GM21619 (cell line): Measurements from ENCODE around the gene OGT.
"Not testable (repeated sequence)": the region's sequence is repeated elsewhere in the genome, so short reads cannot be mapped to it uniquely, and the experiment has no call there.

Experiments used
- ATAC-seq: cut with Tn5 transposase; IDR thresholded peaks from one replicate; pipeline ENCODE4 v1.9.1; 2021; ENCODE audit not compliant: unreplicated experiment

OGT gene

DNA sequence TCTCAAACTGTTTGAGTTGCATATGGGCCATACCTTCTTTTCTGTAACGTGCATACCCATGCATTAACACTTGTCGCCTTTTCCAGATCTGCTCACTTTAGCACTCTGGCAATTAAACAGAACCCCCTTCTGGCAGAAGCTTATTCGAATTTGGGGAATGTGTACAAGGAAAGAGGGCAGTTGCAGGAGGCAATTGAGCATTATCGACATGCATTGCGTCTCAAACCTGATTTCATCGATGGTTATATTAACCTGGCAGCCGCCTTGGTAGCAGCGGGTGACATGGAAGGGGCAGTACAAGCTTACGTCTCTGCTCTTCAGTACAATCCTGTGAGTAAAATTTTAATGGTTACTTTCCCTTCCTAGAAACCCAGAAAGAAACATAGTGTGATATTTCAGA lies 4.8 kb downstream of the OGT start:
- ATAC-seq, result no peak

DNA sequence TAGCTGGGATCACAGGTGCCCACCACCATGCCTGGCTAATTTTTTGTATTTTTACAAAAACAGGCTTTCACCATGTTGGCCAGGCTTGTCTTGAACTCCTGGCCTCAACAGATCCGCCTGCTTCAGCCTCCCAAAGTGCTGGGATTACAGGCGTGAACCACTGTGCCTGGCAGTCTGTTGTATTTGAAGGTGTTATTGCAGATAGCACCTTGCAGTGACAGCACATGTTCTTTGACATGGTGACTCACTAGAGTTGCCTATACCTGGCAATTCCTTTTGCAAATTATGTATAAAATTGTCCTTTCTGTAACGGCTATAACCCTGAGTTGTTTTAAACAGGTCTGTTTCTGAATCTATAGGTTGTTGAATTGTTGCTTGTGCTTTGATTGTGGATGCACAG lies 7.9 kb downstream of the OGT start:
- no peak for ATAC-seq

DNA sequence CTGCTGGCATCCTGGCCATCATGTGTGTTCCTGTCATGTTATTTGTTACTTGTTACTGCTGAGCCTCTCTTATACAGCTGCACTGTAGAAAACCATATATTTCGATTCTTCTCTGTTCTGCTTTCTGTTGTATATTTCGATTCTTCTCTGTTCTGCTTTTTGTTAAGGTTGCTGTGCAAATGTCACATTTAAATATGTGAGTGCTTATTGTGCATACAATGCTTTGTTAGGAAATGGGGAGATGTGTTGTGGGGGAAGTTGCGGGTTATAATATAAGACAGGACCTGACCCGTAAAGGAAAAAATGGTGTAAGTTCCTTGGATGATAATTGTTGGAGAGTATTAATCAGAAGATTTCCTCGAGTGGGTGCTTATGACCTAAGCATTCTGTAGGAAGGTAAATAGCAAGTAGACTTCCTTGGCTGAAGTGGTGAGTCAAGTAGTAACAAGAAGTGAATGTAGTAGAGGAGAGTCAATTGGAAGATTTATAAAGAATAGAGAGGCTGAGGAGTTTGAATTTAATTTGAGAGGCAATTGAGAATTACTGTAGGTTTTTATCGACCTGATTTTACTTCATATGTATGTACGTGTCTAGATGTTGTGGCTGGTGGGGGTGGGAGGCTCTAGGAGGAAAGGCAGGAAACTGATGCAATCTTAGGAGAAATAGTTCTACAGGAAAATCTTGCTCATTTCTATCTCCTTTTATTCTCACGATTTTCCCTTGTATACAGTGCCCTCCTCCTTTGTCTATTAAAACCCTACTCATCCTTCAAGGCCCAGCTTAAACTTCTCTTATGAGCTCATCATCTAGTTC lies 8.5 kb downstream of the OGT start:
- ATAC-seq, result no peak

DNA sequence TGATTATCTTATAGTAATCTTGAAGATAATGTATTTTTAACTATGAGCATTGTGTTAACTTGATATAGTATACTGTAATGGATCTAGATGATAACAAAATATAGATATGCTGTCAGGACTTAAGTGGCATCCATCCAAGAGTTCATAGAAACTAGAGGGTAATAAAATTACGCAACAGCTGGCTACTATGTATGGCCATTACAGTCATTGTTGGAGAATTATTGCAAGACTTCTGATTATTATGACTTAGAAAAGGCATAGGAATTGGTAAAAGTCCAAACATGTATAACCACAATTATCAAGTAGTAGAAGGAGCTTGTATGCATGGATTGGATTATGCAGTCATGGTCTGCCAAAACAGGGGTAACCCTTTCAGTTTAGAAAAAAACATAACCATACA lies 9.5 kb downstream of the OGT start:
- ATAC-seq, result no peak

DNA sequence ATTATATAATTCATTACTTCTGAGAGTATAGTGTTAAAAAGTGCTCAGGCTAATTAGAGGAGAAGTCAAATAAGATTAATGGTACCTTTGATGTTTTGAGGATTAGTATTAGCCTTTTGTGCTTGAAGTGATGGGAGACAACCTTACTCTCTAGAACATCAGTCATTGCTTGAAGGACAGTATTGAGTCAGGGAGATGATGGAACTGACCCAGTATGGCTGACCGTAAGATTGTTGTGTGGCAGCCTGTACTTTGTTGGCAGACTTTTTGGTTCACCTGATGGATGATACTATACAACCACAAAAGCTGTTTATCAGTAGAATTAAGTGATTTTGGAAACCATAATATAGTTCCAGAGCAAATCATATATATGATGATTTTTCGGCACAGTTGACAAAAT lies 9.9 kb downstream of the OGT start:
- ATAC-seq, result no peak

DNA sequence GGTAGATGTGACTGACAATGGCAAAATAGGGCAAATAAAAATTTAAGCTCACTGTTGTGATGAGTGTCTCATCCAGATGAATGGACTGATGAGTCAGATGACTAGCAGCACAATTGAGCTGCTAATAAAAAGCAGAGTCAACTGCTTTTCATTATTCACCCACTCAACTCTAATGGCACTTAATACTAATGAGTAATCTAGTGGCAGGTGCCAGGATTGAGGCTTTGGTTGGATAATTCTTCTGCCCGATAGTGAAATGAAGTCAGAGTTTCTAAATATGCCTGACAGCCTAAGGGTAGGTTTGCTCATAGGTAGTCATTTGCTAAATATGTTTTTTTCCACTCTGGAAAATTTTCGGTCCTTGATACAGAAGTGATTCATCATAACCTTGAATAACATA lies 10.4 kb downstream of the OGT start:
- ATAC-seq, result no peak

DNA sequence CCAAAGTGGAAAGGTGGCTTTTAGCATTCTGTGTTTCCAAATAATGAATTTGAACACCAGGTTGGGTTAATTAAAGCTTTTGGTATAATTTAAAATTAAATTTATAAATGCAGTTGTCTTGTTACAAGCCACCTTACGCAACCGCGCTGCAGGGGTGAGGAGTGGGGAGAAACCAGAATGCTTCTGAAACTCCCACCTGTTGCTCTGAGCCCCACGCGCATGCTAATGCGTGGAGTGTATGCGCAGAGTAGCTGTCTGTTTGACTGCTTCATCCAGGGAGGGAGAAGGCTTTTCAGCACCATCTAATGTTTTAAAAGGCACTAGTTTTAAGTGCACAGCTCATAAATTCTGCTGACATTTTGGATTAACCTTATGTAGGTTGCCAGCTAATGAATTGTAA lies 12.5 kb downstream of the OGT start:
- ATAC-seq, result no peak

DNA sequence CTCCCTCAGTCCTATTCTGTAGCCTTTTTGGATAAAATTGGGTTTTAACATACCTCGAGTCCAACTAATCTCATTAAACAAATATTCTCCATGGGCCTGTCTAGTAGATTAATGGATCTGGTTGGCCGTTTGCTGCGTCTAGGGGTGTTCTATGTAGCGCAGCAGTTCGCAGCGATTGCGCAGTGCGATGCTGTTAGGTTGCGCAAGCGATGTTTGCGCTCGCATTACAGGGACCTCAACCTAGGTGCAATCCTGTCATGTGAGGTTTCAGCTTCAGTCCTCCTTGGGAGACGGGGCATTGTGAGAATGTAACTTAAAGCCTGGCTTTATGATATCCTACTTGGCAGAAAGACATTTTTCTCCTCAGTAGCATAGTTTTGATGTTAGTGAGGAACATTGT lies 14.0 kb downstream of the OGT start:
- ATAC-seq, result no peak

DNA sequence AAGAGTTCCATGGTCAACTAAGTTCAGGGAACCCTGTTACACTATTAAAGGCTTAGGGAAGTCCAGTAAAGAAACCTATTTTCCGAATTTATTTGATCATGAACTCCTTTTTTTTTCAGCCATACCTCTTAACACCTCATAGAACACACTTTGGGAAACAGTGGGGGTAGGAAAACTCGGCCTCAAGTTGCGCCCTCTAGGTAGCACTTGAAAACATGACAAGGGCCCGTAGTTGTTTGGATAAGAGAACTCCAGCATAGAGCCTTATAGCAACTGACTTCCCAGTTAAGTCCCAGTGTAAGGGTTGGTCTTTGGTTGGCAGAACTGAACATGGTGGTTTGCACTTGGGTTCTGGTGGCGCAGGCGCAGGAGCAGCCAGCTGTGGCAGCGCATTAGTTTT lies 14.4 kb downstream of the OGT start:
- ATAC-seq, result no peak

DNA sequence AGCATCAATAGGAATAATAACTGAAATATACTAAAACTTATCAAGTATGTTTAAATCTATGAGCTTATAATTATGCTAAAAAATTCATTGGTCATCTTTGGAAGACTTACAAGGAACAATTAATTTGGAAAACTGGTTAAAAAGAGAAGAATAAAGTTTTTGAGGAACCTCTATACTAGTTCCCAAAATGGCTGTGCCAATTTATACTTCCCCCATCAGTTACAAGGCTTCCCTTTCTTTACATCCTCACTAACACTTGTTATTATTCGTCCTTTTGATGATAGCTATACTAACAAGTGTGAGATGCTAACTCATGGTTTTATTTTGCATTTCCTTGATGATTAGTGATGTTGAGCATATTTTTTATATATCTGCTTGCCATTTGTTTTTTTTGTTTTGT lies 17.1 kb downstream of the OGT start:
- no peak for ATAC-seq

DNA sequence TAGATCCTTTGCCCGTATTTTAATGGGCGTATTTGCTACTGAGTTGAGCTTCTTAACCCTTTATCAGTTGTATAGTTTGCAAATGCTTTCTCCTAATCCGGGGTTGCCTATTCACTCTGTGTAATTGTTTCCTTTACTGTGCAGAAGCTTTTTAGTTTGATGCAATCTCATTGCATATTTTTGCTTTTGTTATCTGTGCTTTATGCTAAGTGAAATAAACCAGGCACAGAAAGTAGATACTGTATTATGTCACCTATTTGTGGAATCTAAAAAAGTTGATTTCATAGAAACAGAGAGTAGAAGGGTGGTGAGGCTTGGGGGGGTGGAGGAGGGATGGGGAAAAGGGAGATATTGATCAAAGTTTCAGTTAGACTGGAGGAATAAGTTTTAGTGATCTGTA lies 17.7 kb downstream of the OGT start:
- ATAC-seq, result no peak

DNA sequence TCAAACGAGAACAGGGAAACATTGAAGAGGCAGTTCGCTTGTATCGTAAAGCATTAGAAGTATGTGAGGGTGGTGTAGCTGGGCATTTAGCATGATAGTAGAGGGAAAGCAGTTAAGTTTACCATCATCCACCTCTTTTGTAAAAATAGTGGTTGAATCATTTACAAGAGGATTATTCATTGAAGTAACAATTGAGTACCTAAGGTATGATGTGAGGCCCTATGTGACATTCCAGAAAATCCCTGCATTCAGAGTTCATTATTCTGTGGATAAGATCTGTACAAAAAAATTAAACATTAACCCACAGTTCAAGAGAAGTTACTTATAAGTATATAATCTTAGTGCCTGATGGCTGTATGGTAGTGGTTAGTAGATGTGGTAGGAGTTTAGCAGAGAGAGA lies 23.1 kb downstream of the OGT start:
- ATAC-seq, result no peak

DNA sequence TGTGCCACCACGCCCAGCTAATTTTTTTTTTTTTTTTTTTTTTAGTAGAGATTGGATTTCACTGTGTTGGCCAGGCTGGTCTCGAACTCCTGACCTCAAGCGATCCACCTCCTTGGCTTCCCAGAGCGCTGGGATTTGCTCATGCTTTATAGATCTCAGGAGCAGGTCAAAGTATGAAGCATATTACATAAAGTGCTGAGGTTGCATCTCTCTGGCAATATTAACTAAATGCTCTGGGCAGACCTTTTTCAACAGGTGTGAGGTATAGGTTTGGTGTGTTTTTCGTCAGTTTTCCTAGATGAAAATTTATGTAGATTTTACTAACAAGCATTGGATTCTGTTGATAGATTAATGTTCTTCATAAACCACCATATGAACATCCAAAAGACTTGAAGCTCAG lies 26.0 kb downstream of the OGT start:
- ATAC-seq, result no peak

DNA sequence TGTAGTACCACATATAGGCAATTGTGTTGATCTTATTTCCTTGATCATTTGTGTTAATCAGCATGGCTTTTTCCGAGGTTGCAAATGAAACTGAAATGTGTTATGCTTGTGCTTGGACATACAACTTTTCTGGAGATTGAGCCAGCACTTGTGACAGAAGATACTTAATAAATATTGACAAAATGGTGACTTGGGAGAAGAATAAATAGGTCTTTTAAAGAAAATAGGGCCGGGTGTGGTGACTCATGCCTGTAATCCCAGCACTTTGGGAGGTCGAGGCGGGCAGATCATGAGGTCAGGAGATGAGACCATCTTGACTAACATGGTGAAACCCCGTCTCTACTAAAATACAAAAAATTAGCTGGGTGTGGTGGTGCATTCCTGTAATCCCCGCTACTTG lies 26.9 kb downstream of the OGT start:
- ATAC-seq, result not testable (repeated sequence)

DNA sequence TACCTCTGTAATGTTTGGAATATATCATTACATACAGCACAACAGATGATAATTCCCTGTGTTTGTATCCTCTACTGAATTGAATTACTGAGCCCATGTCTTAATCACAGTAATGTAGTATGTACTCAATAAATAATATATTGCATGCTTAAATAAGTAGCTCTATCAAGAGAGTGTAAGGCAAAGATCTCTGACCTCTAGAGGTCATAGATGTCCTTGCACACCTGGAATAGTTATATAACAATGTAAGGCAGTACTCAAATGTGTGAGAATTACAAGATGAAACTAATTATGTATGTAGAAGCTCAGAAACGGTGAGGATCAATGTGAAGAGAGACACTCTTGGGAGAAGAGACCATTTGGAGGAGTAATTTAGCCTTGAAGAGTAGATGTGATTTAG lies 31.0 kb downstream of the OGT start:
- ATAC-seq, result no peak

DNA sequence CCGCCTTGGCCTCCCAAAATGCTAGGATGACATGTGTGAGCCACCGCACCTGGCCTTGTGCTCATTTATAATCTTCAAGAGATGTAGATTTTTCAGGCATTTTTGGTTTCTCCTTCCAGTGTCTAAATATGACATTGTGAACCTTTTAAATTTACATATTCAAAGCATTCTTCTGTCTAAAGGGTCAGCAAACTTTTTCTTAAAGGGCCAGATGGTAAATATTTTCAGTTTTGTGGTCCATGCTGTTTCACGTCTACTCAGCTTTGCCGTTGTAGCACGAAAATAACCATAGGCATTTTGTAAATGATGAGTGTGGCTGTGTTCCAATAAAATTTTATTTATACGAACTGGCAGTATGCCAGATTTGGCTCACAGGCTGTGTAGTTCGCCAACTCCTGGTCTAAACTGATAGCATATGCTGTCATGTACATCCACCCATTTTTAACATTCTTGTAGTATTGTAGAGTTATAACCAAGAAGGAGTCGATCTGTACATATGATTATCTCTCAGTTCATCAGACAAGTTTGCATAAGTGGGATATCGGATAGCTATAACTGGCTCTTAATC lies 32.7 kb downstream of the OGT start:
- no peak for ATAC-seq

DNA sequence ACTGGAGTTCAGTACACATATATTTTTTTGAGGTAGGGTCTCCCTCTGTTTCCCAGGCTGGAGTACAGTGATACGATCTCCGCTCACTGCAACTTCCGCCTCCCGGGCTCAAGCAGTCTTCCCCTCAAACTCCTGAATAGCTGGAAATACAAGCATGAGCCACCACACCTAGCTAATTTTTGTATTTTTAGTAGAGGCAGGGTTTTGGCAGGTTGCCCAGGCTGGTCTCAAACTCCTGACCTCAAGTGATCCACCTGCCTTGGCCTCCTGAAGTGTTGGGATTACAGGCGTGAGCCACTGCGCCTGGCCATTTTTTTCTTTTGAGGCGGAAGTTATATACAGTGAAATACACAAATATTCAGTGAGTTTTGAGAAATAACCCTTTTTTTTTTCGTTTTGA lies 38.5 kb downstream of the OGT start:
- ATAC-seq, result not testable (repeated sequence)

DNA sequence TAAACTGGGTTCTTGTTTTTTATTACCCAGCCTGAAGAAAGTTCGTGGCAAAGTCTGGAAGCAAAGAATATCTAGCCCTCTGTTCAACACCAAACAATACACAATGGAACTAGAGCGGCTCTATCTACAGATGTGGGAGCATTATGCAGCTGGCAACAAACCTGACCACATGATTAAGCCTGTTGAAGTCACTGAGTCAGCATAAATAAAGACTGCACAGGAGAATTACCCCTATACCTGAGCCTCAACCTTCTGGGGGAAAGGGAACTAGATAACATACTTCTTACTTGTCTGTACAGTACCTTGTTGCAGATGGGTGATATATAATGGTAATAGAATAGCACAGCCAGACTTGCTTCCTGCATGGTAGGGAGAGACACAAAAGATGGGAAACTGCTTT lies 40.7 kb downstream of the OGT start:
- no peak for ATAC-seq

DNA sequence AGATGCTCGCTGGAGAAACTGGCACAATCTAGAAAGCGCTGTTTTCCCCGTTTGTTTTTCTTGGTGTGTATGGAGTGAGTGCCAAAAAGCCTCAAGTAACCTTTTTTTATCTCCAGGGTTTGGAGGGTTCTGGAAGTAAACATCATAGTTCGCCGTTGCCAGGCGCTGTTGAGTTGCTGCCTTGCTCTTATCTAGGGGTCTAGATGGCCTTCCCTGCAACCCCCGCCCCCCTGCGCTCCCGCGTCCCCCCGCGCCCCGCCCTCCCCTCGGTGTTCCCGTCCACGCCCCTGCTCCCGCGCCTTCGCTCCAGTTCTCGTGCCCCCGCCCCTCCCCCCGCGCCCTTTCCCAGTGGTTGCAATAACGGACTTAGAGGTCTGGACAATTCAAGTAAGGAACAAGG lies 44.8 kb downstream of the OGT start:
- ATAC-seq, result no peak

DNA sequence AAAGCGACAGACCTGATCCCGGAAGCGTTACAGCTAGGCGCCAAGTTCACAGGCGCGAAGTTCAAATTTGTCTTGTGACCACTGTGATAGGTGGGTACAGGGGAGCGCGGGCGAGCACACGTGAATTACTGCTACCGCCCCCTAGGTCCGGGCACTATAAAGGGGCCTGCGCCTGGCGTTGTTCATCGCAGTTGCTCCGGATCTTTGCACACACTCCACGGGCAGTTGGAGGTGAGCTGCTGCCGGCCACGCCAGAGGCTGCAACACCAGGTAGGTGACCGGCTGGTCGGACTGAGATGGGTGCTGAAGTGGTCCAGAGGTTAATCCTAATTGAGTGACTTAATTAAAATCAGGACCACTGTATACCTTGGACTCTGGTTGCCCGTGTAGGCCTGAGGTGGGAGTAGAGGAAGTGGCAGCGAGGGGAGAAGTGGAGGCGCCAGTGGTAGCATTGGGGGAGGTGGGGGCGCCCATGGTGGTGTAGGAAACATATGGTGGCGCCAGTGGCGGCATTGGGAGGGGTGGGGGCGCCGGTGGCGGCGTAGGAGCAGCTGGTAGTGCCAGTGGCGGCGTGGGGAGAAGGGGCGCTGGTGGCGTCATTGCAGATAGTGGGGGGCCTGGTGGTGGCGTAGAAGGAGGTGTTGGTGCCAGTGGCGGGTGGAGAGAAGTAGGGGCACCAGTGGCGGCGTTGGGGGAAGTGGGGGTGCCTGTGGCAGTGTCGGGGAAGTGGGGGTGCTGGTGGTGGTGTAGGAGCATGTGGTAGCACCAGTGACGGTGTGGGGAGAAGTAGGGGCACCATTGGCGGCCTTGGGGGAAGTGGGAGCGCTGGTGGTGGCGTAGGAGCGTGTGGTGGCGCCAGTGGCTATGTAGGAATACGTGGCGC lies 45.6 kb downstream of the OGT start, which contains the start of gene GCNA:
Gene GCNA, plus strand, starts transcription at position 185 of the 883 bp plus-strand sequence. CDS start 2,385 bp downstream, outside the sequence.
- ATAC-seq, result no peak

DNA sequence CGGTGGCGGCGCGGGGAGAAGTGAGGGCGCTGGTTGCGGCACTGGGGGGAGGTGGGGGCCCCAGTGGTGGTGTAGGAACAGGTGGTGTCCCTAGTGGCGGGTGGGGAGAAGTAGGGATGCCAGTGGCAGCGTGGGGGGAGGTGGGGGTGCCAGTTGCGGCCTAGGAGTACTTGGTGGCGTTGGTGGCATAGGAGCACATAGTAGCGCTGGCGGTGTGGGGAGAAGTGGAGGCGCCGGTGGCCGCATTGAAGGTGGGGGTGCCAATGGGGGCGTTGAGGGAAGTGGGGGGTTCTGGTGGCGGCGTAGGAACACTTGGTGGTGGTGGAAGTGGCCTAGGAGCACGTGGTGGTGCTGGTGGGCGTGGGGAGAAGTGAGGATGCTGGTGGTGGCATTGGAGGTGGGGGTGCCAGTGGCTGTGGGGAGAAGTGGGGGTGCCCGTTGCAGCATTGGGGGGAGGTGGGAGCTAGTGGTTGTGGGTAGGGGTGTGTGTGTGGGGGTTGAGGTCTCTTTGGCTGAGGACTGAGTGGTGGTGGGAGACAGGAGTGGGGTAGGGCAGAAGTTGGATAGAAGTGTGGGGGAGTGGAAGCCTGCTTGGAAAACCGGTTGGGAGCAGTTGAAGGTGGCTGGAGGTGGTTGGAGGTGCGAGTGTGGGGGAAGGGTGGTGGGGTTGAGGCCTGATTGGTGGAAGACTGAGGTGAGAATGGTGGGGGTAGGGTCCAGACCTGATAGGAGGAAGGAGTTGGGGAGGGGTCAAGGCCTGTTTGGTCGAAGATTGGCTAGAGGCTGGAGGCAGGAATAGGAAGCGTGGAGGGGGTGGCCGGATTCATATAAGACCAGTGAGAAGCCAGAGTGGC lies 46.5 kb downstream of the OGT start:
- ATAC-seq, result no peak
